ENCODE data around the gene IFT81.

DNA sequence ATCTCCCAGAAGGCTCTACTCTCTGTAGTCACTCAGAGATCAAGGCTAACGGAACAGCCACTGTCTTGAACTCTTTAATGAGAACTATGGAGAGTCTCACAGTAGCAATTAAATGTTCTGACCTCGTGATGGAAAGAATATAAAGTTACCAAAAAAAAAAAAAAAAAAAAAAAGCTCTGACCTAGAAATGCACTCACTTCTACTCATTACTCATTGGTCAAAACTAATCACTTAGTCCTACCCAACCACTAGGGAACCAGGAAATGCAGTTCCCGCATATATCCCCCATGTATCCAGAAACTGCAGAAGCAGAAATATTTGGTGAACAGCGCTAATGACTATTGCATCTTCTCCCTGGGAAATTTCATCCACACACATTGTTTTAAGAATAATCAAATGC, 46.4 kb upstream of the IFT81 start:
- TF ChIP-seq EZH2 (IDR thresholded peaks at IDR 0.05; ENCODE audit: borderline replicate concordance, low read depth, low read length, severe bottlenecking): no peak
- TF ChIP-seq, protein P1, sequence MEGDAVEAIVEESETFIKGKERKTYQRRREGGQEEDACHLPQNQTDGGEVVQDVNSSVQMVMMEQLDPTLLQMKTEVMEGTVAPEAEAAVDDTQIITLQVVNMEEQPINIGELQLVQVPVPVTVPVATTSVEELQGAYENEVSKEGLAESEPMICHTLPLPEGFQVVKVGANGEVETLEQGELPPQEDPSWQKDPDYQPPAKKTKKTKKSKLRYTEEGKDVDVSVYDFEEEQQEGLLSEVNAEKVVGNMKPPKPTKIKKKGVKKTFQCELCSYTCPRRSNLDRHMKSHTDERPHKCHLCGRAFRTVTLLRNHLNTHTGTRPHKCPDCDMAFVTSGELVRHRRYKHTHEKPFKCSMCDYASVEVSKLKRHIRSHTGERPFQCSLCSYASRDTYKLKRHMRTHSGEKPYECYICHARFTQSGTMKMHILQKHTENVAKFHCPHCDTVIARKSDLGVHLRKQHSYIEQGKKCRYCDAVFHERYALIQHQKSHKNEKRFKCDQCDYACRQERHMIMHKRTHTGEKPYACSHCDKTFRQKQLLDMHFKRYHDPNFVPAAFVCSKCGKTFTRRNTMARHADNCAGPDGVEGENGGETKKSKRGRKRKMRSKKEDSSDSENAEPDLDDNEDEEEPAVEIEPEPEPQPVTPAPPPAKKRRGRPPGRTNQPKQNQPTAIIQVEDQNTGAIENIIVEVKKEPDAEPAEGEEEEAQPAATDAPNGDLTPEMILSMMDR (IDR thresholded peaks at IDR 0.05; ENCODE audit: borderline replicate concordance, extremely low read depth, low read length, poor library complexity, severe bottlenecking): no peak

All from DND-41 (cell line).